ENCODE measurements around the gene MED29.

Gene MED29

DNA sequence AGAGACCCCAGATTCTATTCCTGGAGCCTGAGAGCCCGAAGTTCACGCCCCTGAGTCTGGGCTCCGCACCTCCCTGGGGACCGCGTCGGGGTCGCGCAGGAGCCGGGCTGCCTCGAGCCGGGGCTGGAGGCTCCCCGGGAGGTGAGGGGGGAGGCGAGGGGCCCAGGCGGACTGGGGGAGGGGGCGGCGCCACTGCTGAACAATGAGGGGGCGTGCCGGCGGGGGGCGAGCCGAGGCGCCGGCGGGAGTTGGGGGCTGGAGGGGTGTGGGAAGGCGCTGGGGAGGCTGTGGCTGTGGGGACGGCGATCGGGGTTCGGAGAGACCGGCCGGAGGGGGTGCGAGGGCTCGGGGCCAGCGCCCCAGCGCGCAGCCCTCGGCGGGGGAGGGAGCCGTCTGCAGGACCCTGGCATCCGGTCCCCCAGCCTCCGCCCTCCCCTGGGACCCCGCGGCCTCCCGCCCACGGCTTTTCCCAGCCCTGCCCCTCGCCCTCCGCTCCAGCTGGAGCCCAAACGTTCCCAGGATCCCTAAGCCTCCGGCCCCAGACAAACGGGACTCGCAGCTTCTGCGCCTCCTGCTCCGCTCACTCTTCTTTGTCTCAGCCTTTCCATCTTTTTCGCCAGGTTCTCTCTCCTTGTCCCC lies 22.2 kb downstream of the MED29 start:
- H3K27me3 ChIP-seq (ENCODE audit: insufficient read depth, poor library complexity, severe bottlenecking): no peaks in the 10 kb centered on the region
- ATAC-seq (ENCODE audit: low read depth) (peak; percentile 2; the same call in 1 of the 3 replicates), DNase-seq (ENCODE audit: low spot score) (no peak)
- peaks cover 34% of the 10 kb centered on the region for H3K36me3 ChIP-seq (ENCODE audit: low read depth)
- H3K4me3 ChIP-seq (ENCODE audit: severe bottlenecking): peak overlapping the region; percentile 84
- H3K27ac ChIP-seq (ENCODE audit: poor library complexity, severe bottlenecking): peak overlapping the region; percentile 97
- peaks cover 13% of the 10 kb centered on the region for H3K4me1 ChIP-seq (ENCODE audit: insufficient read depth, poor library complexity, severe bottlenecking)
- H3K9me3 ChIP-seq (ENCODE audit: severe bottlenecking): no peaks in the 10 kb centered on the region
- TF ChIP-seq, protein P1, sequence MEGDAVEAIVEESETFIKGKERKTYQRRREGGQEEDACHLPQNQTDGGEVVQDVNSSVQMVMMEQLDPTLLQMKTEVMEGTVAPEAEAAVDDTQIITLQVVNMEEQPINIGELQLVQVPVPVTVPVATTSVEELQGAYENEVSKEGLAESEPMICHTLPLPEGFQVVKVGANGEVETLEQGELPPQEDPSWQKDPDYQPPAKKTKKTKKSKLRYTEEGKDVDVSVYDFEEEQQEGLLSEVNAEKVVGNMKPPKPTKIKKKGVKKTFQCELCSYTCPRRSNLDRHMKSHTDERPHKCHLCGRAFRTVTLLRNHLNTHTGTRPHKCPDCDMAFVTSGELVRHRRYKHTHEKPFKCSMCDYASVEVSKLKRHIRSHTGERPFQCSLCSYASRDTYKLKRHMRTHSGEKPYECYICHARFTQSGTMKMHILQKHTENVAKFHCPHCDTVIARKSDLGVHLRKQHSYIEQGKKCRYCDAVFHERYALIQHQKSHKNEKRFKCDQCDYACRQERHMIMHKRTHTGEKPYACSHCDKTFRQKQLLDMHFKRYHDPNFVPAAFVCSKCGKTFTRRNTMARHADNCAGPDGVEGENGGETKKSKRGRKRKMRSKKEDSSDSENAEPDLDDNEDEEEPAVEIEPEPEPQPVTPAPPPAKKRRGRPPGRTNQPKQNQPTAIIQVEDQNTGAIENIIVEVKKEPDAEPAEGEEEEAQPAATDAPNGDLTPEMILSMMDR (IDR thresholded peaks at IDR 0.05; ENCODE audit: poor library complexity, severe bottlenecking): no peak

DNA sequence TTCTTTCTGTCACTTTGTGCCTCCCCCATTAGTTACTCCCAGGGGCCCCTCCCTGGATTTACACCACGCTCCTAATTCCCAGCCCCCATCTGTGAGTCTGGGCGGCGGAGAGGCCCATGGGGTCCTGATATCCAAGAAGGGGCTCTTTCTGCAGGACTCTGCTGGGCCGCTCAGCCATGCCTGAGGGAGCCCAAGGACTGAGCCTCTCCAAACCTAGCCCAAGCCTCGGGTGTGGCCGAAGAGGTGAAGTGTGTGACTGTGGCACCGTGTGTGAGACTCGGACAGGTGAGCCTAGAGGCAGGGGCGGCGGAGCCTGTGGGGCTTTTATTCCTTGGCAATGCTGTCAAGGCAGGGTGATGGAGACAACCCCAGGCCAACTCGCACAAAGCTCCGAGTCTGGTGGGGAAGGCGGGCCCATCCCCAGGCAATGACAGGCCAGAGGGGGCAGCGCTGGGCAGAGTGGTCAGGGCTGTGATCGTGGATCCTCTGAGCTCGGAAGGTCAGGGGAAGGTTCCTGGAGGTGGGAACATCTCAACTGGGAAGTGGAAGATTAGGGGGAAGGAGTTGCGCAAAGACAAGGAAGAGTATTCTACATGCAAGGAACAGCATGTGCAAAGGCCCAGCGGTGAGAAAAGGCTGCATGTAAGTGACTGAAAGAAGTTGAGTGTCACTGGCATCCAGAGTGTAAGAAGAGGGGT lies 22.9 kb downstream of the MED29 start:
- DNase-seq (ENCODE audit: low spot score): no peak
- ATAC-seq (ENCODE audit: low read depth): no peak

DNA sequence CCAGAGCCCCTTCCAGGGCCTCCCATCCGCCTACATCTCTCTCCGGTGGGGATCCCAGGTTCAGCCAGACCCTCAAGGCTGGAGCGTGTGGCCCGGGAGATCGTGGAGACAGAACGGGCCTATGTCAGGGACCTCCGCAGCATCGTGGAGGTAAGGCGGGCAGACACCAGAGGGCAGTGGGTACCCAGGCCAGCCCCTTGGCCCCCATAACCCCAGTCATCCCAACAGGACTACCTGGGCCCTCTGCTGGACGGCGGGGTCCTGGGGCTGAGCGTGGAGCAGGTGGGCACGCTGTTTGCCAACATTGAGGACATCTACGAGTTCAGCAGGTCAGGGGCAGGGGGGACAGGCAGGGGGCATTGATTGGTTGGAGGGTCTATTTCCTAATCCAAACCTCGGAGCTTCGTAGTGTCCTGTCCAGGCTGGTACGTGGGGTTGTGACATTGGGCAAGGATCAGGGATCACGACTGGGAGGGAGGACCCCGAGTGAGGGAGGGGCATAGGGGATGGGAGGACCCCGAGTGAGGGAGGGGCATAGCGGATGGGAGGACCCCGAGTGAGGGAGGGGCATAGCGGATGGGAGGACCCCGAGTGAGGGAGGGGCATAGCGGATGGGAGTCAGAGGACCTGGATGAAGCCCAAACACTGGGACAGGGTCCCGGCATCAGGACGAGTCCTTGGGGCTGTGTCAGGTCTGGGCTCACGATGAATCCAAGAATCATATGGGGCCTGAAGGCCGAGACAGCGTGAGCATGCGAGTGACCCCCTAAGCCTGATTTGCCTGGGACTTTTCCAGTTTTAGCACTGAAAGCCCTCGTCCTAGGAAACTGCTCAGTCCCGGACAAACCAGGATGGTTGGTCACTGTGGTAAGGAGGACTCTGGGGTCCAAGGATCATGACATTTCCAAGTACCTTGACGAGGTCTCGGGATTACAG lies 24.2 kb downstream of the MED29 start:
- Histone ChIP-seq H3K36me3 (ENCODE audit: low read depth) (peaks cover 45% of the 10 kb centered on the region), H3K4me1 (ENCODE audit: insufficient read depth, poor library complexity, severe bottlenecking) (peaks cover 12% of the 10 kb centered on the region), H3K27me3 (ENCODE audit: insufficient read depth, poor library complexity, severe bottlenecking) (no peaks in the 10 kb centered on the region), H3K9me3 (ENCODE audit: severe bottlenecking) (no peaks in the 10 kb centered on the region), H3K27ac (ENCODE audit: poor library complexity, severe bottlenecking) (no peak overlapping the region), H3K4me3 (ENCODE audit: severe bottlenecking) (no peak overlapping the region)
- DNase-seq (ENCODE audit: low spot score) (no peak), ATAC-seq (ENCODE audit: low read depth) (no peak)
- TF ChIP-seq, protein P1 (IDR thresholded peaks at IDR 0.05; ENCODE audit: poor library complexity, severe bottlenecking): no peak

More for the DNA sequence above, 22.9 kb downstream of the MED29 start:
- Histone ChIP-seq H3K4me3 (ENCODE audit: severe bottlenecking) (peak overlapping the region; percentile 84), H3K27ac (ENCODE audit: poor library complexity, severe bottlenecking) (peak overlapping the region; percentile 97), H3K4me1 (ENCODE audit: insufficient read depth, poor library complexity, severe bottlenecking) (peaks cover 13% of the 10 kb centered on the region), H3K9me3 (ENCODE audit: severe bottlenecking) (no peaks in the 10 kb centered on the region), H3K27me3 (ENCODE audit: insufficient read depth, poor library complexity, severe bottlenecking) (no peaks in the 10 kb centered on the region), H3K36me3 (ENCODE audit: low read depth) (peaks cover 34% of the 10 kb centered on the region)
- TF ChIP-seq, protein P1 (IDR thresholded peaks at IDR 0.05; ENCODE audit: poor library complexity, severe bottlenecking): peak; percentile 15

DNA sequence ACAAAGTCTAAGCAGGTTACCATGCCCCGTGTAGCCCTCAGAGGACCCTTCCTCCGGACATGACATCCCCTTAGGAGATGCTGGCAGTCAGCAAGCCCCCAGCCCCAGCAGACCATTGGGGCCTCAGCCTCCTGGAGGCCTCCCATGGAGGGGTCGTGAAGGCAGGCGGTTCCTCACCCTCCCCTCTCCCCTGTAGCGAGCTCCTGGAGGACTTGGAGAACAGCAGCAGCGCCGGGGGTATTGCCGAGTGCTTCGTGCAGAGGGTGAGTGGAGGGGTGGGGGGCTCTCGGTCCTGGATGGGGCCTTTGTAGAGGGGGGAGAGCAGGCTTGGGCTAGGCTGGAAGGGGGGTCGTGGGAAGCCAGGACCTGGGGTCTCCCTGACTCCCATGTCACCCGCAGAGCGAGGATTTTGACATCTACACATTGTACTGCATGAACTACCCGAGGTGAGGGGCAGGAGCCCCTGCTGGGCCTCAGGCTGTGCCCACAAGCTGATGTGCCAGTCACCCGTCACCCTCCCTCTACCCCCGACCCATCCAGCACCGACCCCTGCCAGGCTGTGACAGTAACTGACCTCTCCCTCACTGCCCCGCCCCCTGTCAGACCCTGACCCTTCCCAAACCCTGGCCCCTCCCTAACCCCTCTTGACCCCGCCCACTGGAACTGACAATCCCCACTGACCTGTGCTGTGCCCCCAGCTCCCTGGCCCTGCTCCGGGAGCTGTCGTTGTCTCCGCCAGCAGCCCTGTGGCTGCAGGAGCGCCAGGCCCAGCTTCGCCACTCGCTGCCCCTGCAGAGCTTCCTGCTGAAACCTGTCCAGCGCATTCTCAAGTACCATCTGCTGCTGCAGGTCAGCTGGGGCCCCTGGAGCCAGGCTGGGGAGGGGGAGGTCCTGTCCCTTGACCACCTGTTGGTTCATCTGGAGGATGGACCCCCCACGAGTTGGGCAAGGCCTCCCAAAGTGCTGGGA lies 25.3 kb downstream of the MED29 start:
- DNase-seq (ENCODE audit: low spot score) (no peak), ATAC-seq (ENCODE audit: low read depth) (no peak)
- no peak overlapping the region for H3K4me3 ChIP-seq (ENCODE audit: severe bottlenecking)
- H3K27ac ChIP-seq (ENCODE audit: poor library complexity, severe bottlenecking): no peak overlapping the region
- H3K27me3 ChIP-seq (ENCODE audit: insufficient read depth, poor library complexity, severe bottlenecking): no peaks in the 10 kb centered on the region
- H3K4me1 ChIP-seq (ENCODE audit: insufficient read depth, poor library complexity, severe bottlenecking): peaks cover 3% of the 10 kb centered on the region
- TF ChIP-seq, protein P1 (IDR thresholded peaks at IDR 0.05; ENCODE audit: poor library complexity, severe bottlenecking): no peak
- no peaks in the 10 kb centered on the region for H3K9me3 ChIP-seq (ENCODE audit: severe bottlenecking)
- peaks cover 50% of the 10 kb centered on the region for H3K36me3 ChIP-seq (ENCODE audit: low read depth)
